Measurements from ENCODE around the gene TBC1D22B. TPM values are rescaled to one million over a fixed set of nuclear protein-coding genes. Genes with fewer than 3 reads are reported as not detected.
A peak's percentile ranks its signal among the peaks of the same experiment; 100 is the strongest.
"Not testable (repeated sequence)": the region's sequence is repeated elsewhere in the genome, so short reads cannot be mapped to it uniquely, and the experiment has no call there.

TBC1D22B gene
- total RNA-seq, 4 donors from 2014 or later, result 8.0 to 9.5 (median 8.5) TPM

DNA sequence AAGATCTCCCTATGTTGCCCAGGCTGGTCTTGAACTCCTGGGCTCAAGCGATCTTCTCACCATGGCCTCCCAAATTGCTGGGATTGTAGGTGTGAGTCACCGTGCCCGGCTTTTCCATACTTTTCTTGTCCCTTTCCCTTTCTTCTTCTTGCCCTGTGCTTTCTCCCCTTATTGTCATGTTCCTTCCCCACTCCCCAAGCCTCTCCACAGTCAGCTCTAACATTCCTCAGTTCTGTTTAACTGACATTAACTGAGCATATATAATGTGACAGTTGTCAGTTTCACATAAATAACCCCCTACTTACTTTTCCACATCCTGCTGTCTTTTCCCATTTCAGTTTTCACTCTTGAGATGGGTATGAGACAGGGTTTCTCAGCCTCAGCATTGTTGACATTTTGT lies 86.7 kb downstream of the TBC1D22B start:
- DNase-seq (ENCODE audit: low spot score) (no peak), ATAC-seq (ENCODE audit: low FRiP score) (no peak)
- no peak for TF ChIP-seq CTCF (IDR thresholded peaks at IDR 0.05)

DNA sequence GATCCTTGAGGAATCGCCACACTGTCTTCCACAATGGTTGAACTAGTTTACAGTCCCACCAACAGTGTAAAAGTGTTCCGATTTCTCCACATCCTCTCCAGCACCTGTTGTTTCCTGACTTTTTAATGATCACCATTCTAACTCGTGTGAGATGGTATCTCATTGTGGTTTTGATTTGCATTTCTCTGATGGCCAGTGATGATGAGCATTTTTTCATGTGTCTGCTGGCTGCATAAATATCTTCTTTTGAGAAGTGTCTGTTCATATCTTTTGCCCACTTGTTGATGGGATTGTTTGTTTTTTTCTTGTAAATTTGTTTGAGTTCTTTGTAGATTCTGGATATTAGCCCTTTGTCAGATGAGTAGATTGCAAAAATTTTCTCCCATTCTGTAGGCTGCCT lies 88.2 kb downstream of the TBC1D22B start:
- ATAC-seq (ENCODE audit: low FRiP score); DNase-seq (ENCODE audit: low spot score): not testable (repeated sequence)

GRCh38 chr6:37347177-37347576 lies 89.6 kb downstream of the TBC1D22B start:
- ATAC-seq (ENCODE audit: low FRiP score) (no peak), DNase-seq (ENCODE audit: low spot score) (no peak)
- no peak for TF ChIP-seq CTCF (IDR thresholded peaks at IDR 0.05)

DNA sequence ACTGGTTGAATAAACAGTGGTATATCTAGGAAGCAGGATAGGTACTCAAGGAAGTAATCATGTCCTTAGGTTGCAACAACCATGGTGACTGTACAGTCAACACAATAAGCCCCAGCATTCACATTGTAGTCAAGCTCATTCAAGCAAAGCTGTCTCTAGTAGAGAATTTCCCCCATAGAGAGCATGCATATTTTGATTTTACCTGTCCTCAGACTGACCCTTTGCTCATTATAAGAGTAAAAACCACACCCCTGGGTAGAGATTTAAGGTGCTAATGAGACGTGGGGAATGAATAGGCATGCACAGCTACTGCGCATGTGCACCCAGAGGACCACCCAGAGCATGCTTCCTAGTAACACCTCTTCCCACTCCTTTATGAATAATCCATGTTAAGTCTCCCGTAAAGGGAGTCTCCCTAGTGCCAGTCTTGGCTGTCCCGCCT lies 90.1 kb downstream of the TBC1D22B start:
- DNase-seq (ENCODE audit: low spot score) (no peak), ATAC-seq (ENCODE audit: low FRiP score) (no peak)
- TF ChIP-seq CTCF (IDR thresholded peaks at IDR 0.05), result no peak

GRCh38 chr6:37351027-37351426 lies 93.5 kb downstream of the TBC1D22B start:
- DNase-seq (ENCODE audit: low spot score) (no peak), ATAC-seq (ENCODE audit: low FRiP score) (no peak)
- no peak for TF ChIP-seq CTCF (IDR thresholded peaks at IDR 0.05)

- no peak for TF ChIP-seq CTCF (IDR thresholded peaks at IDR 0.05)
Measured at GRCh38 chr6:37352384-37352783, 94.8 kb downstream of the TBC1D22B start.

DNA sequence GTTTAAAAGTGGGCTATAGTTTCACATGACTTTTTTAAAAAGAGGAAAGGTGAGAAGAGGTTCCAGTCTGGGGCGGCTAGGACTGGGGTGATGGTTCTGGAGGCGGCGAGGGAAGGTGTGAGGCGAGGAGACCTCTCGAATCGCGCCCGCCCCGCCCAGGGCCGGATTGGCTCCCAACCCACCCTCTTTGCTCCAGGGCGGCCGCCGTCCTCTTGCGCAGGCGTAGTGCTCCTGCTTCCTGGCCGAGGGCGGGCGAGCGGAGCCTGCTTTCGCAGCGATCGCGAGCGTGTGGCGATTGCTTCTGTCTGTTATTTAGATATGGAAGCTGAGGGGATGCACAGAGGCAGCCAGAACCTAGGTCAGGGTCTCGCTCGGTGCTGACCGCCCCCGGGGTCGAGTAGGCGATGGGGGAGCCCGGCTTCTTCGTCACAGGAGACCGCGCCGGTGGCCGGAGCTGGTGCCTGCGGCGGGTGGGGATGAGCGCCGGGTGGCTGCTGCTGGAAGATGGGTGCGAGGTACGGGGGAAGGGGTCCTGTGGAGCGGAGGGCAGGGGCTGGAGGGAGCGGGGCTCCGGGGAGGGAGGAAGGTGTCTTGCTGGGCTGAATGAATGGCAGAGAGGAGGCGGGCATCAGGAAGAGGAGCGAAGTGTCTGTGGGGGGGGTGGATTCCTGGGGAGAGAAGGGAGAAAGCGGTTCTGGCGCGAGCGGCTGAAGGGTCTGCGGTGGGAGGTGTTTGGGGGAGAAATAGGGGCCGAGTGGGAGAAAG lies 96.4 kb downstream of the TBC1D22B start, which contains the start of gene RNF8:
RNF8 (plus strand) TSS at position 223 of the 765 bp plus-strand sequence; CDS start at position 405, 182 bp downstream.
- ATAC-seq (ENCODE audit: low FRiP score), result peak; percentile 95

More at GRCh38 chr6:37352384-37352783, 94.8 kb downstream of the TBC1D22B start:
- ATAC-seq (ENCODE audit: low FRiP score) (no peak), DNase-seq (ENCODE audit: low spot score) (no peak)

More for the DNA sequence above, 96.4 kb downstream of the TBC1D22B start, which contains the start of gene RNF8:
- DNase-seq (ENCODE audit: low spot score), result peak; percentile 73
- TF ChIP-seq CTCF (IDR thresholded peaks at IDR 0.05), result no peak
